ENCODE data around the gene GRAPL.
"Not testable (repeated sequence)": the region's sequence is repeated elsewhere in the genome, so short reads cannot be mapped to it uniquely, and the experiment has no call there.

GRAPL gene

GRCh38 chr17:19189781-19190405, 62.5 kb downstream of the GRAPL start:
- ATAC-seq (replicated peaks) = peak; percentile 29
- H3K36me3 Mint-ChIP-seq (ENCODE audit: insufficient read depth); H3K27me3 Mint-ChIP-seq; H3K4me3 Mint-ChIP-seq; DNase-seq; H3K27ac Mint-ChIP-seq; H3K4me1 Mint-ChIP-seq (ENCODE audit: low read depth in 2 of 2); H3K9me3 Mint-ChIP-seq: not testable (repeated sequence)

GRCh38 chr17:19196382-19197204, 69.2 kb downstream of the GRAPL start:
- DNase-seq (peak; percentile 7 to 28 (median 16)), ATAC-seq (replicated peaks) (peak; percentile 99)
- not testable (repeated sequence) for H3K4me3 Mint-ChIP-seq; H3K4me1 Mint-ChIP-seq (ENCODE audit: low read depth in 2 of 2); H3K27ac Mint-ChIP-seq; H3K27me3 Mint-ChIP-seq; H3K9me3 Mint-ChIP-seq; H3K36me3 Mint-ChIP-seq (ENCODE audit: insufficient read depth)

DNA sequence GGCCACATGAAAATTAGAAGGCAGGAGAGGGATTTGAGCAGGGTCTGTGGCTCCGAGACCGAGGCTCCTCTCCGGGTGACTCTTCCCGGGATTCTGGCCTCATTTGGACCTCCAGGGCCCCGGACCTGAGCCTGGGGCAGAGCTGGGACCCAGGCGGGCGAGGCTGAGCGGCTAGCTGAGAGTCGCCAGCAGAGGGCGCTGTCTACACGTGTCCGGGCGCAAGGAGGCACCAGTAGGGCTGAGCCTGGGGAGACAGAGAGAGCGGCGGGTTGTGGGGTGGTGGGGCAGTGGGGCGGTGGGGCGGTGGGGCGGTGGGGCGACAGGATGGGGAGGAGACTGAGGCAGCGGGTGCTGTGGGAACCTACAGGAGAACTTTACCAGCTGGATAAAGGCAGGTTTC, 75.1 kb downstream of the GRAPL start:
- not testable (repeated sequence) for H3K36me3 Mint-ChIP-seq (ENCODE audit: insufficient read depth); H3K27me3 Mint-ChIP-seq; H3K4me1 Mint-ChIP-seq (ENCODE audit: low read depth in 2 of 2); H3K4me3 Mint-ChIP-seq; H3K27ac Mint-ChIP-seq; DNase-seq; H3K9me3 Mint-ChIP-seq
- ATAC-seq (replicated peaks) = peak; percentile 100

GRCh38 chr17:19203429-19203828, 76.0 kb downstream of the GRAPL start:
- H3K4me1 Mint-ChIP-seq (ENCODE audit: low read depth in 2 of 2); H3K36me3 Mint-ChIP-seq (ENCODE audit: insufficient read depth); H3K27me3 Mint-ChIP-seq; H3K27ac Mint-ChIP-seq; H3K4me3 Mint-ChIP-seq; DNase-seq; H3K9me3 Mint-ChIP-seq; ATAC-seq (replicated peaks): not testable (repeated sequence)

Measured in effector memory CD8-positive, alpha-beta T cell (primary cell).